ENCODE measurements around the gene AKTIP. TPM values are rescaled to one million over a fixed set of nuclear protein-coding genes. Genes with fewer than 3 reads are reported as not detected.

Gene AKTIP
- total RNA-seq (2011; cell fraction: chromatin; rRNA removed; ENCODE audit: low replicate concordance): 19.7 and 21.6 TPM in 2 replicates
- total RNA-seq (2011; cell fraction: nucleolus; rRNA removed): 11.4 and 13.8 TPM in 2 replicates
- 17.3 and 19.6 TPM in 2 replicates for total RNA-seq (2011; cell fraction: nucleoplasm; rRNA removed)
- total RNA-seq (2014; rRNA removed) (3.0 and 4.3 TPM in 2 replicates), total RNA-seq (2014; rRNA removed; fragmentation: Illumina TruSeq; extraction: Trizol) (4.7 and 7.0 TPM in 2 replicates), total RNA-seq (2015; rRNA removed; fragmentation: Illumina TruSeq; extraction: Trizol) (3.4 and 4.3 TPM in 2 replicates), total RNA-seq (2021) (4.4 and 4.8 TPM in 2 replicates), polyA plus RNA-seq (2011; rRNA removed) (10.7 and 11.4 TPM in 2 replicates), polyA plus RNA-seq (2014; fragmentation: Illumina TruSeq; extraction: Trizol) (5.3 and 6.4 TPM in 2 replicates), polyA plus RNA-seq (2014; fragmentation: Nextera tagmentation; extraction: Ambion mirVana) (1 to 10 TPM; 4.1 to 6.0 TPM), polyA plus RNA-seq (2014; rRNA removed) (3.2 and 6.6 TPM in 2 replicates), polyA minus RNA-seq (2011; rRNA and poly(A)+ RNA removed) (8.6 and 11.5 TPM in 2 replicates), Bru-seq, nascent RNA (percentile 59 among the genes with signal in this experiment), BruChase-seq, experiment 1, labeled RNA remaining after a 2-hour chase (percentile 56 among the genes with signal in this experiment), BruChase-seq, experiment 2, labeled RNA remaining after a 6-hour chase (percentile 58 among the genes with signal in this experiment)
- 2.7 and 7.8 TPM in 2 replicates for polyA plus RNA-seq (2011; cell fraction: cytosol; rRNA removed)
- 11.6 and 21.6 TPM in 2 replicates for polyA plus RNA-seq (2011; cell fraction: nucleus; rRNA removed)
- 4.4 and 6.9 TPM in 2 replicates for polyA plus RNA-seq (2012)
- 2.6 and 4.7 TPM in 2 replicates for polyA minus RNA-seq (2011; cell fraction: cytosol; rRNA and poly(A)+ RNA removed)
- 5.0 and 8.0 TPM in 2 replicates for polyA minus RNA-seq (2011; cell fraction: nucleus; rRNA and poly(A)+ RNA removed)
- long read RNA-seq, experiment 1, partial matches to known transcripts: 3 of 19 reads
- long read RNA-seq, experiment 1, other reads (novel, unspliced or antisense): 12 of 19 reads
- long read RNA-seq, experiment 2: 0 reads
- long read RNA-seq, experiment 3, partial matches to known transcripts: 0 of 4 reads
- long read RNA-seq, experiment 3, other reads (novel, unspliced or antisense): 2 of 4 reads

GRCh38 chr16:53502331-53503269 is at the start of gene AKTIP:
AKTIP (minus strand) TSS chr16:53503209; CDS start chr16:53500259, 2,950 bp downstream.
- peak within 1 kb of the TSS; percentile 84 for H3K4me2 ChIP-seq (ENCODE audit: insufficient read depth, low read length)
- H3K9me3 ChIP-seq (replicated peaks; ENCODE audit: control insufficient read depth, insufficient read depth, low read depth, low read length): no peaks in the 10 kb centered on the region
- no peaks in the 10 kb centered on the region for H3K79me2 ChIP-seq (ENCODE audit: control insufficient read depth, insufficient read depth, low read length)
- no peaks in the 10 kb centered on the region for H3K36me3 ChIP-seq (ENCODE audit: control insufficient read depth, insufficient read depth, low read length)
- H3K4me3 ChIP-seq: peak within 1 kb of the TSS; percentile 72
- intact Hi-C loops (cut with micrococcal nuclease): loop anchor here (5.0 to 10.0 kb wide), 2 partner anchors 75 to 368 kb away; no protein-coding TSS in a partner anchor
- peaks cover 5 to 16% of the 10 kb centered on the region in 2 experiments; a peak in 4 of 5 replicates for H3K4me1 ChIP-seq (replicated peaks in 1 of 2; ENCODE audit: control insufficient read depth in 2 of 2, insufficient read depth in 2 of 2, low read length in 2 of 2)
- no peaks in the 10 kb centered on the region for H4K20me1 ChIP-seq (replicated peaks; ENCODE audit: control insufficient read depth, insufficient read depth, low read length)
- DNase-seq (ENCODE audit: extremely low read depth in 1 of 4, low spot score in 3 of 4): peak in 3 of 4 experiments; percentile 22 to 55 (median 47)
- CTCF ChIA-PET (ENCODE audit: low intra/inter-chr PET ratio): interaction anchor here (0.6 kb wide), 1 partner anchor 373 kb away, joined by 3 read pairs; no protein-coding TSS in a partner anchor
- no peaks in the 10 kb centered on the region; a peak in 1 of 5 replicates for H3K27me3 ChIP-seq (ENCODE audit: control insufficient read depth in 2 of 2, insufficient read depth in 2 of 2, low read length in 2 of 2)
- H3K27ac ChIP-seq (ENCODE audit: extremely low read depth, low read depth, low read length): peak within 1 kb of the TSS; percentile 60
- H2AFZ ChIP-seq (ENCODE audit: low read depth, low read length): peak within 1 kb of the TSS; percentile 90
- no peak for FAIRE-seq
- in situ Hi-C loops (cut with MboI): loop anchor here (10.0 to 25.0 kb wide), 2 partner anchors 448 to 1315 kb away; partner anchors contain the start of genes CHD9 and CHD9NB
- peak; percentile 53 for ATAC-seq
- POLR2A ChIA-PET: interaction anchor here (1.0 to 1.3 kb wide), 3 partner anchors 9 to 173 kb away, joined by 3 to 5 read pairs (median 4); no protein-coding TSS in a partner anchor
- H3K9me1 ChIP-seq (ENCODE audit: control insufficient read depth, insufficient read depth, low read length): no peaks in the 10 kb centered on the region
- BruUV-seq (replicated peaks): no TSS peak
- H3K9ac ChIP-seq (ENCODE audit: insufficient read depth in 1 of 2, low read depth in 2 of 2, low read length in 2 of 2): peak within 1 kb of the TSS; percentile 49 to 92; a peak in 3 of 4 replicates
- 3% methylated on average over 36 of the region's 76 CpGs for WGBS (ENCODE audit: insufficient coverage, low coverage, missing lambda C conversion rate)
- TF ChIP-seq KDM1A (IDR thresholded peaks at IDR 0.05) (0 out of 4 replicates have a peak, but pooled peaks of 1 of the 2 experiments have one; percentile 11), HNRNPLL (IDR thresholded peaks at IDR 0.05; ENCODE audit: low read depth, low read length, poor library complexity, severe bottlenecking) (no peak), NFIC (IDR thresholded peaks at IDR 0.05) (peak; percentile 33; the same call in 1 of the 2 replicates), POLR2A (conservative IDR thresholded peaks at IDR 0.05) (no peak), ZNF707 (CRISPR knock-in tag; conservative IDR thresholded peaks at IDR 0.05) (no peak), SMARCA5 (IDR thresholded peaks at IDR 0.05) (no peak), ZNF699 (CRISPR knock-in tag; IDR thresholded peaks at IDR 0.05; ENCODE audit: insufficient replicate concordance) (no peak), CC2D1A (IDR thresholded peaks at IDR 0.05) (no peak), SMAD2 (IDR thresholded peaks at IDR 0.05; ENCODE audit: low read depth, low read length) (no peak), HDGF (IDR thresholded peaks at IDR 0.05) (no peak), MAZ (CRISPR knock-in tag; conservative IDR thresholded peaks at IDR 0.05 in 1 of 2, IDR thresholded peaks at IDR 0.05 in 1 of 2) (no peak), RUNX1 (IDR thresholded peaks at IDR 0.05; ENCODE audit: low read depth) (no peak), SIN3B (IDR thresholded peaks at IDR 0.05; ENCODE audit: low read depth) (peak; percentile 24; the same call in 1 of the 2 replicates), SPI1 (IDR thresholded peaks at IDR 0.05; ENCODE audit: borderline replicate concordance, low read depth, low read length) (no peak), ZNF384 (IDR thresholded peaks at IDR 0.05; ENCODE audit: low read depth, low read length) (no peak), SMARCB1 (IDR thresholded peaks at IDR 0.05; ENCODE audit: insufficient read length, low read depth) (no peak), FOSL1 (tag; conservative IDR thresholded peaks at IDR 0.05) (no peak)
